GM23338 (cell line): ENCODE results near the gene MYRF. TPM values are rescaled to one million over a fixed set of nuclear protein-coding genes. Genes with fewer than 3 reads are reported as not detected.

Experiments used
- ATAC-seq: fragments of 200-7000 bp; cut with Tn5 transposase; 3 replicates; pipeline ENCODE4 v1.9.1; 2020
- DNase-seq: peaks from one replicate; pipeline ENCODE4 v3.0.0-alpha.2; 2015; ENCODE audit warnings: low spot score
- H2AFZ ChIP-seq: fragments of 200-600 bp; sonication (generic); 2 replicates; pipeline ENCODE4 v1.8.0; 2016; ENCODE audit warnings: antibody characterized with exemption, mild to moderate bottlenecking, moderate library complexity
- H3F3A ChIP-seq: fragments of 200-600 bp; sonication (generic); replicated peaks from 2 replicates; pipeline ENCODE4 v1.8.0; 2017; ENCODE audit warnings: antibody characterized with exemption, mixed run types, low read depth
- H3K27ac ChIP-seq: fragments of 200-600 bp; sonication (generic); 2 replicates; pipeline ENCODE4 v1.6.1; 2016; ENCODE audit warnings: low read depth
- H3K27me3 ChIP-seq: fragments of 200-600 bp; sonication (generic); 2 replicates; pipeline ENCODE4 v1.8.0; 2016; ENCODE audit warnings: mild to moderate bottlenecking, mixed run types, moderate library complexity; ENCODE audit not compliant: insufficient read depth
- H3K36me3 ChIP-seq: fragments of 200-600 bp; sonication (generic); 2 replicates; pipeline ENCODE4 v1.8.0; 2016; ENCODE audit warnings: mild to moderate bottlenecking; ENCODE audit not compliant: insufficient read depth
- H3K4me1 ChIP-seq: fragments of 200-600 bp; sonication (generic); 2 replicates; pipeline ENCODE4 v1.8.0; 2016; ENCODE audit warnings: mild to moderate bottlenecking, moderate library complexity; ENCODE audit not compliant: insufficient read depth
- H3K4me2 ChIP-seq: fragments of 200-600 bp; sonication (generic); 2 replicates; pipeline ENCODE4 v1.7.1; 2017; ENCODE audit warnings: mixed run types
- H3K4me3 ChIP-seq: fragments of 200-600 bp; sonication (generic); 2 replicates; pipeline ENCODE4 v1.6.1; 2016; ENCODE audit warnings: mixed run types
- H3K79me2 ChIP-seq: fragments of 200-600 bp; sonication (generic); replicated peaks from 2 replicates; pipeline ENCODE4 v1.8.0; 2017; ENCODE audit warnings: mild to moderate bottlenecking; ENCODE audit not compliant: insufficient read depth
- H3K9me2 ChIP-seq: fragments of 200-600 bp; sonication (generic); 2 replicates; pipeline ENCODE4 v1.8.0; 2017; ENCODE audit not compliant: insufficient read depth
- H4K20me1 ChIP-seq: fragments of 200-600 bp; sonication (generic); replicated peaks from 2 replicates; pipeline ENCODE4 v1.8.0; 2017; ENCODE audit warnings: mild to moderate bottlenecking; ENCODE audit not compliant: insufficient read depth
- H3K27ac Mint-ChIP-seq: 2 replicates; pipeline ENCODE4 v1.8.0; 2020; ENCODE audit warnings: inconsistent platforms, mild to moderate bottlenecking, moderate library complexity, mixed read lengths
- H3K27me3 Mint-ChIP-seq: 3 replicates; pipeline ENCODE4 v1.8.0; 2022; ENCODE audit warnings: low read depth, mild to moderate bottlenecking, moderate library complexity, mixed read lengths, inconsistent platforms; ENCODE audit not compliant: insufficient read depth, poor library complexity
- H3K36me3 Mint-ChIP-seq: 3 replicates; pipeline ENCODE4 v1.8.0; 2021; ENCODE audit warnings: low read depth, mild to moderate bottlenecking, inconsistent platforms, moderate library complexity, mixed read lengths
- H3K4me1 Mint-ChIP-seq: 3 replicates; pipeline ENCODE4 v1.8.0; 2020; ENCODE audit warnings: mild to moderate bottlenecking, inconsistent platforms, mixed read lengths
- H3K4me3 Mint-ChIP-seq: 3 replicates; pipeline ENCODE4 v1.8.0; 2021; ENCODE audit warnings: moderate library complexity, mild to moderate bottlenecking, inconsistent platforms, mixed read lengths
- H3K9me3 Mint-ChIP-seq: 3 replicates; pipeline ENCODE4 v1.8.0; 2020; ENCODE audit warnings: moderate library complexity, mild to moderate bottlenecking, inconsistent platforms, mixed read lengths
- CREB1 ChIP-seq: fragments of 250-450 bp; sonication (Bioruptor Pico); IDR thresholded peaks from 2 replicates; pipeline ENCODE4 v1.5.0; 2020; ENCODE audit warnings: low read depth, mild to moderate bottlenecking, moderate library complexity
- CTCF ChIP-seq, 2 experiments: fragments of 200-600 bp in 1 of 2; sonication (generic) in 1 of 2; conservative IDR thresholded peaks; 2 replicates each; pipeline versions ENCODE4 v1.5.1 to v1.6.1; 2016 to 2017; ENCODE audit warnings: antibody characterized with exemption in 2 of 2, low read depth in 2 of 2, mild to moderate bottlenecking in 2 of 2, moderate library complexity in 1 of 2
- EZH2 ChIP-seq: fragments of 200-600 bp; sonication (generic); IDR thresholded peaks from one replicate; pipeline ENCODE4 v1.8.0; 2017; ENCODE audit warnings: antibody characterized with exemption, mild to moderate bottlenecking, low read depth; ENCODE audit not compliant: unreplicated experiment
- EZH2phosphoT487 ChIP-seq: fragments of 200-600 bp; sonication (generic); IDR thresholded peaks from one replicate; pipeline ENCODE4 v1.8.1; 2018; ENCODE audit warnings: antibody characterized with exemption; ENCODE audit not compliant: unreplicated experiment
- JUNB ChIP-seq: IDR thresholded peaks from one replicate; pipeline ENCODE4 v1.6.1; 2016; ENCODE audit warnings: antibody characterized with exemption; ENCODE audit not compliant: unreplicated experiment
- NANOG ChIP-seq: IDR thresholded peaks from 2 replicates; pipeline ENCODE4 v1.6.1; 2016; ENCODE audit warnings: antibody characterized with exemption, borderline replicate concordance
- POLR2AphosphoS5 ChIP-seq: IDR thresholded peaks from 2 replicates; pipeline ENCODE4 v1.6.1; 2016; ENCODE audit warnings: antibody characterized with exemption, low read depth
- REST ChIP-seq: IDR thresholded peaks from one replicate; pipeline ENCODE4 v1.6.1; 2018; ENCODE audit warnings: antibody characterized with exemption; ENCODE audit not compliant: unreplicated experiment
- STAT1 ChIP-seq: IDR thresholded peaks from one replicate; pipeline ENCODE4 v1.6.1; 2016; ENCODE audit warnings: antibody characterized with exemption; ENCODE audit not compliant: unreplicated experiment
- ZNF114 ChIP-seq: fragments of 250-450 bp; sonication (Bioruptor Pico); IDR thresholded peaks from 2 replicates; pipeline ENCODE4 v1.5.0; 2020; ENCODE audit warnings: mild to moderate bottlenecking, moderate library complexity
- ZNF331 ChIP-seq: fragments of 250-450 bp; sonication (Bioruptor Pico); IDR thresholded peaks from 2 replicates; pipeline ENCODE4 v1.5.0; 2020; ENCODE audit warnings: low read depth, mild to moderate bottlenecking, moderate library complexity
- polyA plus RNA-seq: library from polyadenylated mRNA; unstranded; fragments of >200 nt; fragmentation: Nextera tagmentation; extraction: Ambion mirVana; gene quantifications from 2 replicates; pipeline ENCODE4 v1.2.1, GENCODE V29; 2016
- total RNA-seq: library from RNA; depleted of rRNA; stranded (reverse); fragments of >200 nt; shearing (Covaris generic); gene quantifications from 2 replicates; pipeline ENCODE4 v1.2.3, GENCODE V29; 2014
- TF ChIP-seq, protein P1 (sequence below): fragments of 250-450 bp; sonication (Bioruptor Pico); IDR thresholded peaks from 2 replicates; pipeline ENCODE4 v1.5.0; 2020; ENCODE audit warnings: mild to moderate bottlenecking, moderate library complexity

The MYRF gene
- total and polyA plus RNA-seq, 2 experiments from 2014 or later = 1.9 to 5.5 TPM

GRCh38 chr11:61761440-61762222 lies 9.2 kb downstream of the MYRF start:
- ATAC-seq (peak; percentile 6; the same call in 2 of the 3 replicates), DNase-seq (no peak)
- TF ChIP-seq ZNF114 (CRISPR knock-in tag) (no peak), JUNB (no peak), EZH2 (no peak), CREB1 (CRISPR knock-in tag) (no peak), STAT1 (no peak), CTCF (conservative IDR thresholded peaks at IDR 0.05; ENCODE audit: low read depth in 2 of 2) (no peak), ZNF331 (no peak), NANOG (no peak), REST (no peak), POLR2AphosphoS5 (no peak), EZH2phosphoT487 (no peak)
- TF ChIP-seq, protein P1, sequence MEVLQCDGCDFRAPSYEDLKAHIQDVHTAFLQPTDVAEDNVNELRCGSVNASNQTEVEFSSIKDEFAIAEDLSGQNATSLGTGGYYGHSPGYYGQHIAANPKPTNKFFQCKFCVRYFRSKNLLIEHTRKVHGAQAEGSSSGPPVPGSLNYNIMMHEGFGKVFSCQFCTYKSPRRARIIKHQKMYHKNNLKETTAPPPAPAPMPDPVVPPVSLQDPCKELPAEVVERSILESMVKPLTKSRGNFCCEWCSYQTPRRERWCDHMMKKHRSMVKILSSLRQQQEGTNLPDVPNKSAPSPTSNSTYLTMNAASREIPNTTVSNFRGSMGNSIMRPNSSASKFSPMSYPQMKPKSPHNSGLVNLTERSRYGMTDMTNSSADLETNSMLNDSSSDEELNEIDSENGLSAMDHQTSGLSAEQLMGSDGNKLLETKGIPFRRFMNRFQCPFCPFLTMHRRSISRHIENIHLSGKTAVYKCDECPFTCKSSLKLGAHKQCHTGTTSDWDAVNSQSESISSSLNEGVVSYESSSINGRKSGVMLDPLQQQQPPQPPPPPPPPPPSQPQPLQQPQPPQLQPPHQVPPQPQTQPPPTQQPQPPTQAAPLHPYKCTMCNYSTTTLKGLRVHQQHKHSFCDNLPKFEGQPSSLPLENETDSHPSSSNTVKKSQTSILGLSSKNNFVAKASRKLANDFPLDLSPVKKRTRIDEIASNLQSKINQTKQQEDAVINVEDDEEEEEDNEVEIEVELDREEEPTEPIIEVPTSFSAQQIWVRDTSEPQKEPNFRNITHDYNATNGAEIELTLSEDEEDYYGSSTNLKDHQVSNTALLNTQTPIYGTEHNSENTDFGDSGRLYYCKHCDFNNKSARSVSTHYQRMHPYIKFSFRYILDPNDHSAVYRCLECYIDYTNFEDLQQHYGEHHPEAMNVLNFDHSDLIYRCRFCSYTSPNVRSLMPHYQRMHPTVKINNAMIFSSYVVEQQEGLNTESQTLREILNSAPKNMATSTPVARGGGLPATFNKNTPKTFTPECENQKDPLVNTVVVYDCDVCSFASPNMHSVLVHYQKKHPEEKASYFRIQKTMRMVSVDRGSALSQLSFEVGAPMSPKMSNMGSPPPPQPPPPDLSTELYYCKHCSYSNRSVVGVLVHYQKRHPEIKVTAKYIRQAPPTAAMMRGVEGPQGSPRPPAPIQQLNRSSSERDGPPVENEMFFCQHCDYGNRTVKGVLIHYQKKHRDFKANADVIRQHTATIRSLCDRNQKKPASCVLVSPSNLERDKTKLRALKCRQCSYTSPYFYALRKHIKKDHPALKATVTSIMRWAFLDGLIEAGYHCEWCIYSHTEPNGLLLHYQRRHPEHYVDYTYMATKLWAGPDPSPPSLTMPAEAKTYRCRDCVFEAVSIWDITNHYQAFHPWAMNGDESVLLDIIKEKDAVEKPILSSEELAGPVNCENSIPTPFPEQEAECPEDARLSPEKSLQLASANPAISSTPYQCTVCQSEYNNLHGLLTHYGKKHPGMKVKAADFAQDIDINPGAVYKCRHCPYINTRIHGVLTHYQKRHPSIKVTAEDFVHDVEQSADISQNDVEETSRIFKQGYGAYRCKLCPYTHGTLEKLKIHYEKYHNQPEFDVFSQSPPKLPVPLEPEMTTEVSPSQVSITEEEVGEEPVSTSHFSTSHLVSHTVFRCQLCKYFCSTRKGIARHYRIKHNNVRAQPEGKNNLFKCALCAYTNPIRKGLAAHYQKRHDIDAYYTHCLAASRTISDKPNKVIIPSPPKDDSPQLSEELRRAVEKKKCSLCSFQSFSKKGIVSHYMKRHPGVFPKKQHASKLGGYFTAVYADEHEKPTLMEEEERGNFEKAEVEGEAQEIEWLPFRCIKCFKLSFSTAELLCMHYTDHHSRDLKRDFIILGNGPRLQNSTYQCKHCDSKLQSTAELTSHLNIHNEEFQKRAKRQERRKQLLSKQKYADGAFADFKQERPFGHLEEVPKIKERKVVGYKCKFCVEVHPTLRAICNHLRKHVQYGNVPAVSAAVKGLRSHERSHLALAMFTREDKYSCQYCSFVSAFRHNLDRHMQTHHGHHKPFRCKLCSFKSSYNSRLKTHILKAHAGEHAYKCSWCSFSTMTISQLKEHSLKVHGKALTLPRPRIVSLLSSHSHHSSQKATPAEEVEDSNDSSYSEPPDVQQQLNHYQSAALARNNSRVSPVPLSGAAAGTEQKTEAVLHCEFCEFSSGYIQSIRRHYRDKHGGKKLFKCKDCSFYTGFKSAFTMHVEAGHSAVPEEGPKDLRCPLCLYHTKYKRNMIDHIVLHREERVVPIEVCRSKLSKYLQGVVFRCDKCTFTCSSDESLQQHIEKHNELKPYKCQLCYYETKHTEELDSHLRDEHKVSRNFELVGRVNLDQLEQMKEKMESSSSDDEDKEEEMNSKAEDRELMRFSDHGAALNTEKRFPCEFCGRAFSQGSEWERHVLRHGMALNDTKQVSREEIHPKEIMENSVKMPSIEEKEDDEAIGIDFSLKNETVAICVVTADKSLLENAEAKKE (CRISPR knock-in tag) = no peak
- H3K4me3 ChIP-seq = no peak overlapping the region
- Mint-ChIP-seq H3K4me1 (peaks cover 27% of the 10 kb centered on the region; the same call in 2 of the 3 replicates), H3K27me3 (peaks cover 15% of the 10 kb centered on the region), H3K27ac (no peak overlapping the region), H3K36me3 (no peaks in the 10 kb centered on the region), H3K4me3 (no peak overlapping the region), H3K9me3 (no peaks in the 10 kb centered on the region; the same call in 2 of the 3 replicates)
- H2AFZ ChIP-seq = no peak overlapping the region
- no peaks in the 10 kb centered on the region for H4K20me1 ChIP-seq
- H3K4me2 ChIP-seq = no peak overlapping the region
- no peaks in the 10 kb centered on the region for H3K27me3 ChIP-seq
- peaks cover 19% of the 10 kb centered on the region; the same call in 1 of the 2 replicates for H3K4me1 ChIP-seq
- no peaks in the 10 kb centered on the region for H3K9me2 ChIP-seq
- H3F3A ChIP-seq = no peaks in the 10 kb centered on the region
- H3K36me3 ChIP-seq = no peaks in the 10 kb centered on the region
- no peak overlapping the region for H3K27ac ChIP-seq
- no peaks in the 10 kb centered on the region for H3K79me2 ChIP-seq
